H1 (cell line): ENCODE results near the gene AMN. TPM values are rescaled to one million over a fixed set of nuclear protein-coding genes. Genes with fewer than 3 reads are reported as not detected.

Experiments used
- CTCF ChIA-PET: fragments of 300-600 bp; sonication (Branson Sonifier 250); formaldehyde crosslinking; loops from one replicate; lab custom pipeline; 2021; ENCODE audit not compliant: partially characterized antibody; lab: Charles Lee
- POLR2A ChIA-PET: fragments of 300-600 bp; sonication (Branson Sonifier 250); formaldehyde crosslinking; loops from one replicate; lab custom pipeline; 2021; ENCODE audit warnings: inconsistent platforms; ENCODE audit not compliant: partially characterized antibody; lab: Charles Lee
- DNase-seq, 2 experiments: peaks; one replicate each; pipeline versions ENCODE4 v3.0.0 to v3.0.0-alpha.2; 2010 to 2022; ENCODE audit warnings: low spot score in 2 of 2, low read depth in 1 of 2, mixed read lengths in 1 of 2
- FAIRE-seq: peaks from 2 replicates; lab custom pipeline; 2011; peaks lifted over from hg19 to GRCh38; lab: Jason Lieb, UNC
- H2AFZ ChIP-seq: 2 replicates; pipeline ENCODE4 v1.8.1; 2012; ENCODE audit warnings: low read length, inconsistent platforms
- H2AK5ac ChIP-seq: 2 replicates; pipeline ENCODE4 v1.6.1; 2013; ENCODE audit warnings: low read depth, low read length
- H2BK120ac ChIP-seq: replicated peaks from 2 replicates; pipeline ENCODE3; 2013; ENCODE audit warnings: low read depth, low read length, inconsistent platforms
- H2BK12ac ChIP-seq: 2 replicates; pipeline ENCODE4 v1.6.1; 2013; ENCODE audit warnings: low read depth, low read length
- H2BK15ac ChIP-seq: 2 replicates; pipeline ENCODE4 v1.6.1; 2013; ENCODE audit warnings: low read length
- H2BK20ac ChIP-seq: 2 replicates; pipeline ENCODE4 v1.6.1; 2013; ENCODE audit warnings: low read length
- H2BK5ac ChIP-seq: 2 replicates; pipeline ENCODE4 v1.6.1; 2013; ENCODE audit warnings: low read depth, low read length
- H3K14ac ChIP-seq: 2 replicates; pipeline ENCODE4 v1.6.1; 2013; ENCODE audit warnings: inconsistent platforms; ENCODE audit not compliant: insufficient read length
- H3K18ac ChIP-seq: 2 replicates; pipeline ENCODE4 v1.6.1; 2013; ENCODE audit warnings: low read length; ENCODE audit errors: extremely low read depth
- H3K23ac ChIP-seq: 2 replicates; pipeline ENCODE4 v1.6.1; 2013; ENCODE audit warnings: inconsistent platforms; ENCODE audit not compliant: insufficient read length
- H3K23me2 ChIP-seq: 2 replicates; pipeline ENCODE4 v1.6.1; 2013; ENCODE audit warnings: low read depth, low read length
- H3K27ac ChIP-seq: 2 replicates; pipeline ENCODE4 v1.6.1; 2011; ENCODE audit warnings: low read depth, low read length, inconsistent platforms
- H3K27me3 ChIP-seq, 4 experiments: replicated peaks in 1 of 4; 1 replicate in 1 of 4; 2 replicates in 3 of 4; pipeline versions ENCODE4 v1.6.1 to v1.8.1; 2011 to 2013; ENCODE audit warnings: low read length in 3 of 4, mild to moderate bottlenecking in 3 of 4, inconsistent platforms in 2 of 4, mixed read lengths in 2 of 4, moderate library complexity in 1 of 4; ENCODE audit not compliant: control insufficient read depth in 3 of 4, insufficient read depth in 3 of 4; ENCODE audit errors: extremely low read depth in 1 of 4
- H3K36me3 ChIP-seq, 4 experiments: 2 replicates each; pipeline versions ENCODE4 v1.6.1 to v1.8.1; 2011 to 2013; ENCODE audit warnings: mild to moderate bottlenecking in 4 of 4, low read length in 3 of 4, moderate library complexity in 2 of 4, control low read depth in 1 of 4, inconsistent platforms in 1 of 4; ENCODE audit not compliant: insufficient read depth in 4 of 4, control insufficient read depth in 2 of 4
- H3K4ac ChIP-seq: replicated peaks from 2 replicates; pipeline ENCODE3; 2013; ENCODE audit warnings: low read length, low read depth, mixed read lengths, inconsistent platforms; ENCODE audit not compliant: insufficient read length
- H3K4me1 ChIP-seq, 4 experiments: replicated peaks in 1 of 4; 1 replicate in 1 of 4; 2 replicates in 3 of 4; pipeline versions ENCODE4 v1.6.1 to v1.8.1; 2011 to 2013; ENCODE audit warnings: low read length in 3 of 4, inconsistent platforms in 2 of 4, mixed read lengths in 1 of 4; ENCODE audit not compliant: insufficient read depth in 4 of 4, control insufficient read depth in 3 of 4
- H3K4me2 ChIP-seq, 2 experiments: 2 replicates each; pipeline versions ENCODE4 v1.6.1 to v1.8.1; 2011 to 2013; ENCODE audit warnings: low read depth in 2 of 2, low read length in 2 of 2, control low read depth in 1 of 2, inconsistent platforms in 1 of 2, mild to moderate bottlenecking in 1 of 2; ENCODE audit not compliant: insufficient read depth in 1 of 2
- H3K4me3 ChIP-seq, 4 experiments: fragments of 200-600, 300-600 bp in 1 of 4; sonication (generic), shearing (Covaris generic), sonication (Bioruptor Twin) in 1 of 4; 2 replicates each; pipeline versions ENCODE4 v1.5.1 to v1.8.1; 2011 to 2016; ENCODE audit warnings: low read length in 4 of 4, low read depth in 3 of 4, control low read depth in 2 of 4, inconsistent platforms in 2 of 4, mild to moderate bottlenecking in 2 of 4, mixed read lengths in 1 of 4, moderate library complexity in 1 of 4; ENCODE audit not compliant: insufficient read depth in 2 of 4; ENCODE audit errors: extremely low read depth in 1 of 4
- H3K56ac ChIP-seq: replicated peaks from 2 replicates; pipeline ENCODE3; 2013; ENCODE audit warnings: low read depth, mild to moderate bottlenecking, mixed read lengths, low read length, inconsistent platforms; ENCODE audit not compliant: insufficient read length
- H3K79me1 ChIP-seq: 2 replicates; pipeline ENCODE4 v1.6.1; 2013; ENCODE audit warnings: low read depth, low read length, control low read depth
- H3K79me2 ChIP-seq, 2 experiments: 2 replicates each; pipeline versions ENCODE4 v1.6.1 to v1.8.1; 2012 to 2013; ENCODE audit warnings: low read length in 2 of 2, mild to moderate bottlenecking in 2 of 2, inconsistent platforms in 1 of 2; ENCODE audit not compliant: insufficient read depth in 2 of 2, control insufficient read depth in 1 of 2
- H3K9ac ChIP-seq, 4 experiments: replicated peaks in 1 of 4; 1 replicate in 1 of 4; 2 replicates in 3 of 4; pipeline versions ENCODE4 v1.6.1 to v1.8.1; 2011 to 2013; ENCODE audit warnings: low read depth in 3 of 4, low read length in 3 of 4, control low read depth in 2 of 4, mild to moderate bottlenecking in 2 of 4, moderate library complexity in 2 of 4, inconsistent platforms in 1 of 4; ENCODE audit errors: extremely low read depth in 1 of 4
- H3K9me3 ChIP-seq, 2 experiments: 2 replicates each; pipeline versions ENCODE4 v1.6.1 to v1.8.1; 2012 to 2013; ENCODE audit warnings: mild to moderate bottlenecking in 2 of 2, moderate library complexity in 2 of 2, control low read depth in 1 of 2, inconsistent platforms in 1 of 2, low read depth in 1 of 2, low read length in 1 of 2, mixed read lengths in 1 of 2; ENCODE audit not compliant: insufficient read depth in 2 of 2
- H4K20me1 ChIP-seq, 2 experiments: replicated peaks in 1 of 2; 2 replicates each; pipeline versions ENCODE3 to v1.8.1; 2011 to 2013; ENCODE audit warnings: inconsistent platforms in 2 of 2, low read length in 2 of 2, mild to moderate bottlenecking in 1 of 2; ENCODE audit not compliant: insufficient read depth in 2 of 2, control insufficient read depth in 1 of 2
- H4K5ac ChIP-seq: 2 replicates; pipeline ENCODE4 v1.6.1; 2013; ENCODE audit warnings: low read length, low read depth, mixed read lengths, inconsistent platforms; ENCODE audit not compliant: insufficient read length
- H4K8ac ChIP-seq: 2 replicates; pipeline ENCODE4 v1.8.0; 2013; ENCODE audit warnings: mild to moderate bottlenecking, moderate library complexity, low read length, inconsistent platforms; ENCODE audit not compliant: insufficient read depth; ENCODE audit errors: extremely low read depth
- H4K91ac ChIP-seq: replicated peaks from 2 replicates; pipeline ENCODE3; 2013; ENCODE audit warnings: low read length, mixed read lengths, inconsistent platforms; ENCODE audit not compliant: insufficient read length
- ASH2L ChIP-seq: fragments of 200-600, 300-600 bp; sonication (generic); IDR thresholded peaks from one replicate; pipeline ENCODE4 v1.7.1; 2017; ENCODE audit warnings: low read length
- E2F6 ChIP-seq: IDR thresholded peaks from 2 replicates; pipeline ENCODE4 v1.6.1; 2012; ENCODE audit warnings: inconsistent platforms
- EP300 ChIP-seq, 2 experiments: IDR thresholded peaks; 1 replicate in 1 of 2; 2 replicates in 1 of 2; pipeline ENCODE4 v1.6.1; 2011 to 2012; ENCODE audit warnings: low read depth in 2 of 2, low read length in 2 of 2, mild to moderate bottlenecking in 2 of 2, borderline replicate concordance in 1 of 2, inconsistent platforms in 1 of 2, moderate library complexity in 1 of 2
- NANOG ChIP-seq: IDR thresholded peaks from 2 replicates; pipeline ENCODE4 v1.6.1; 2011; ENCODE audit warnings: low read length, low read depth, mild to moderate bottlenecking, inconsistent platforms; ENCODE audit not compliant: insufficient read depth, poor library complexity, severe bottlenecking
- NRF1 ChIP-seq: IDR thresholded peaks from 2 replicates; pipeline ENCODE4 v1.6.1; 2011; ENCODE audit warnings: mild to moderate bottlenecking, low read depth, low read length, improper control_type of control experiment
- SP1 ChIP-seq: IDR thresholded peaks from 2 replicates; pipeline ENCODE4 v1.6.1; 2011; ENCODE audit warnings: low read depth, low read length
- WGBS, 2 experiments: shearing (Covaris generic) in 1 of 2; methylation state at CpG; one replicate each; pipeline versions ENCODE4 v1.1.6 to v1.1.7; 2013 to 2015; ENCODE audit warnings: low lambda C conversion rate in 2 of 2, mixed read lengths in 2 of 2, inconsistent platforms in 1 of 2, low coverage in 1 of 2, missing lambda C conversion rate in 1 of 2; ENCODE audit not compliant: insufficient replicate concordance in 2 of 2, insufficient coverage in 1 of 2, insufficient read length in 1 of 2; ENCODE audit errors: extremely low coverage in 1 of 2, missing lambda C conversion rate in 1 of 2; 5-methylcytosine and 5-hydroxymethylcytosine counted together
- polyA plus RNA-seq, 7 experiments: library from polyadenylated mRNA; depleted of rRNA in 3 of 7; stranded (reverse) in 5 of 7; unstranded in 2 of 7; fragments of >200 nt in 5 of 7; fragments of 200-250 nt in 2 of 7; gene quantifications; 1 replicate in 5 of 7; 2 replicates in 1 of 7; 4 replicates in 1 of 7; pipeline versions ENCODE4 v1.2.1 to v1.2.3, GENCODE V29; 2011 to 2013; ENCODE audit warnings: missing spikeins in 2 of 7, mixed read lengths in 2 of 7
- total RNA-seq: library from RNA; stranded (reverse); fragmentation: NEBNext Ultra II Directional; extraction: Animal tissue kit (Norgen Biotek cat#: 25700); gene quantifications from 2 replicates; pipeline ENCODE4 v1.2.1, GENCODE V29; 2021
- TF ChIP-seq, protein P1 (sequence below): IDR thresholded peaks from 2 replicates; pipeline ENCODE4 v1.6.1; 2011; ENCODE audit warnings: low read length, improper control_type of control experiment

AMN gene
- total and polyA plus RNA-seq, 2 of the 8 experiments (the other 6 are each of a cell fraction or from before 2014, with no cell fraction given), result 0.77 to 1.5 TPM

DNA sequence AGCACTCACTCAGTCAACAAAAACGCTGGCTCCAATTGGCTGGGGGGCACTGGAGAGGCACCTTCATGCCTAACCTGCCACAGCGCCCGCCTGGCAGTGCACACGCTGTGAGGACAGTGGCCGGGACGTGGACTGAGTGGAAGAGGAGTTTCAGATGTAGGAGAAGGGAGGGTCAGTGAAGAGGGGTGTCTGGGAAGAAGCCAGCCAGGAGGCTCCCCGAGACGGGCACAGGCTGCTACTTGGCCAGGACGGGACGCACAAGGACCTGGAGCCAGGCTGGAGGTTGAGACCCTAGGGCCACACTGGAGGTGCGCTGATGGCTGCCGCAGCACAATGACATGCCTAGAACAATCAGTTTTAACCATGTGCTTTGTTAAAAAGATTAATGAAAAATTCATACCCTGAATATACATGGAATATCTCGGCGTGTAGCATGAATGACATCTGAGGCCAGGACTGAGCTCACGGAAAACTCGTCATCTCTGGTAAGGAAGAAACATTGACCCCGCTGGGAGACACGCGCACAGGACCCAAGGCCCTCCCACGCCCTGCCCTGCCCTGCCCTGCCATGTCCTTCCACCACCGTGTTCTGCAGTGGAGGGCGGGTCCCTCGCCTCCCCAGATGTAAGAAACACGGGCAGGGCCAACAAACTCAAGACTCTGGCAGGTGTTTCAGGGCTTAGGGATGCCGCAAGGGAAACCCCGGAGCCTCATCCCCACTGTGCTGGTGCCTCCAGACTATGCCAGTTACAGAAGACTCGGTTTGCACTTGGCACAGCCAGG lies 25.0 kb downstream of the AMN start:
- DNase-seq (no peak), FAIRE-seq (no peak)
- peaks cover 11 to 68% (median 46%) of the 10 kb centered on the region in 4 experiments for H3K36me3 ChIP-seq
- peaks cover 2 to 11% of the 10 kb centered on the region in 2 experiments for H4K20me1 ChIP-seq
- H3K27ac ChIP-seq, result no peak overlapping the region; the same call in 1 of the 2 replicates
- H3K4ac ChIP-seq, result no peak overlapping the region
- no peaks in the 10 kb centered on the region for H3K79me1 ChIP-seq
- H3K79me2 ChIP-seq, result no peaks in the 10 kb centered on the region
- H3K9me3 ChIP-seq, result no peaks in the 10 kb centered on the region
- no peak overlapping the region for H2BK120ac ChIP-seq
- H4K91ac ChIP-seq, result no peak overlapping the region
- CTCF ChIA-PET, result interaction anchor here (1.5 kb wide), 1 partner anchor 8 kb away, joined by 4 read pairs; no protein-coding TSS in a partner anchor
- no peak overlapping the region for H2BK15ac ChIP-seq
- no peak overlapping the region for H2BK5ac ChIP-seq
- no peak overlapping the region for H3K23ac ChIP-seq
- no peak overlapping the region for H3K56ac ChIP-seq
- H3K27me3 ChIP-seq, result no peaks in the 10 kb centered on the region
- no peak overlapping the region for H2AK5ac ChIP-seq
- no peaks in the 10 kb centered on the region for H3K4me1 ChIP-seq
- H4K8ac ChIP-seq, result peak overlapping the region; percentile 14; the same call in 1 of the 2 replicates
- no peak overlapping the region for H2AFZ ChIP-seq
- H3K4me3 ChIP-seq, result no peak overlapping the region
- no peak overlapping the region for H3K18ac ChIP-seq
- no peak overlapping the region for H2BK12ac ChIP-seq
- no peaks in the 10 kb centered on the region for H3K23me2 ChIP-seq
- WGBS, 2 experiments, result 89% methylated on average over 27 of the region's 27 CpGs; no CpG with 5 or more reads in 1 of the 2 experiments
- TF ChIP-seq E2F6, result no peak
- TF ChIP-seq, protein P1, sequence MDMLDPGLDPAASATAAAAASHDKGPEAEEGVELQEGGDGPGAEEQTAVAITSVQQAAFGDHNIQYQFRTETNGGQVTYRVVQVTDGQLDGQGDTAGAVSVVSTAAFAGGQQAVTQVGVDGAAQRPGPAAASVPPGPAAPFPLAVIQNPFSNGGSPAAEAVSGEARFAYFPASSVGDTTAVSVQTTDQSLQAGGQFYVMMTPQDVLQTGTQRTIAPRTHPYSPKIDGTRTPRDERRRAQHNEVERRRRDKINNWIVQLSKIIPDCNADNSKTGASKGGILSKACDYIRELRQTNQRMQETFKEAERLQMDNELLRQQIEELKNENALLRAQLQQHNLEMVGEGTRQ, result no peak
- TF ChIP-seq EP300 (IDR thresholded peaks at IDR 0.05; ENCODE audit: borderline replicate concordance in 1 of 2, low read depth in 2 of 2, low read length in 2 of 2), result no peak
- TF ChIP-seq NANOG, result no peak
- no peak for TF ChIP-seq SP1
- no peak for TF ChIP-seq NRF1
- no peak for TF ChIP-seq ASH2L
- H3K9ac ChIP-seq, result no peak overlapping the region
- no peak overlapping the region for H4K5ac ChIP-seq
- no peak overlapping the region for H3K14ac ChIP-seq
- POLR2A ChIA-PET, result no interaction called here
- no peak overlapping the region for H3K4me2 ChIP-seq
- no peak overlapping the region for H2BK20ac ChIP-seq
